HG03064 (cell line): Measurements from ENCODE around the gene ADAMTS9.

Experiments
- ATAC-seq: cut with Tn5 transposase; IDR thresholded peaks from one replicate; pipeline ENCODE4 v1.9.1; 2021; ENCODE audit warnings: low read depth; ENCODE audit not compliant: unreplicated experiment

The ADAMTS9 gene

GRCh38 chr3:64687781-64688604, at the start of gene ADAMTS9:
Gene ADAMTS9, minus strand, starts transcription at chr3:64688000. Its CDS starts 343 bp downstream, at chr3:64687657.
- ATAC-seq = no peak

- no peak for ATAC-seq
Observed at GRCh38 chr3:64732576-64732975, 44.8 kb upstream of the ADAMTS9 start.

GRCh38 chr3:64730681-64731080, 42.9 kb upstream of the ADAMTS9 start:
- ATAC-seq = no peak

GRCh38 chr3:64728994-64729393, 41.2 kb upstream of the ADAMTS9 start:
- ATAC-seq = no peak

GRCh38 chr3:64728428-64728827, 40.6 kb upstream of the ADAMTS9 start:
- no peak for ATAC-seq

- no peak for ATAC-seq
Observed at GRCh38 chr3:64726414-64727090, 38.8 kb upstream of the ADAMTS9 start.

GRCh38 chr3:64718976-64719375, 31.2 kb upstream of the ADAMTS9 start:
- no peak for ATAC-seq

GRCh38 chr3:64717872-64718613, 30.2 kb upstream of the ADAMTS9 start:
- no peak for ATAC-seq

GRCh38 chr3:64717411-64717810, 29.6 kb upstream of the ADAMTS9 start:
- ATAC-seq = no peak

- no peak for ATAC-seq
Observed at GRCh38 chr3:64716110-64716710, 28.4 kb upstream of the ADAMTS9 start.

GRCh38 chr3:64715211-64715982, 27.6 kb upstream of the ADAMTS9 start:
- ATAC-seq = no peak

- ATAC-seq = no peak
Observed at GRCh38 chr3:64708456-64708855, 20.7 kb upstream of the ADAMTS9 start.

- ATAC-seq = no peak
Observed at GRCh38 chr3:64705946-64706345, 18.1 kb upstream of the ADAMTS9 start.

- no peak for ATAC-seq
Observed at GRCh38 chr3:64696896-64697295, 9.1 kb upstream of the ADAMTS9 start.

- no peak for ATAC-seq
Observed at GRCh38 chr3:64694114-64694513, 6.3 kb upstream of the ADAMTS9 start.

GRCh38 chr3:64693031-64693430, 5.2 kb upstream of the ADAMTS9 start:
- ATAC-seq = no peak

GRCh38 chr3:64691051-64691450, 3.3 kb upstream of the ADAMTS9 start:
- no peak for ATAC-seq

GRCh38 chr3:64687086-64687780, 567 bp downstream of the ADAMTS9 start:
- no peak for ATAC-seq

GRCh38 chr3:64686446-64686908, 1.3 kb downstream of the ADAMTS9 start:
- ATAC-seq = no peak
